Left ventricle myocardium inferior (tissue), 1 donor: Measurements from ENCODE around the gene TCF4. TPM values are rescaled to one million over a fixed set of nuclear protein-coding genes. Genes with fewer than 3 reads are reported as not detected.

Experiments used
- DNase-seq: peaks from one replicate; pipeline ENCODE4 v3.0.0-alpha.2; 2020
- H3K27ac ChIP-seq: fragments of 200-600 bp; replicated peaks from 2 replicates; pipeline ENCODE4 v1.8.0; 2021
- H3K27me3 ChIP-seq: fragments of 200-600 bp; 2 replicates; pipeline ENCODE4 v1.8.0; 2021; ENCODE audit warnings: low read depth
- H3K36me3 ChIP-seq: fragments of 200-600 bp; 2 replicates; pipeline ENCODE4 v1.8.0; 2021
- H3K4me1 ChIP-seq: fragments of 200-600 bp; 2 replicates; pipeline ENCODE4 v1.8.0; 2021
- H3K4me3 ChIP-seq: fragments of 200-600 bp; 2 replicates; pipeline ENCODE4 v1.8.0; 2021; ENCODE audit warnings: mild to moderate bottlenecking, moderate library complexity
- H3K9me3 ChIP-seq: fragments of 200-600 bp; replicated peaks from 2 replicates; pipeline ENCODE4 v1.8.0; 2021
- intact Hi-C: fragments of 100-400 bp; cut with micrococcal nuclease; formaldehyde crosslinking; loops from one replicate; pipeline ENCODE4 v1.11.0; 2022
- total RNA-seq: library from RNA; stranded (reverse); fragmentation: NEBNext Ultra II Directional; extraction: Animal tissue kit (Norgen Biotek cat#: 25700); gene quantifications from one replicate; pipeline ENCODE4 v1.2.1, GENCODE V29; 2021
- TF ChIP-seq, protein P1 (sequence below): fragments of 200-600 bp; IDR thresholded peaks from 2 replicates; pipeline ENCODE4 v1.8.0; 2021; ENCODE audit warnings: antibody characterized with exemption, mild to moderate bottlenecking, borderline replicate concordance
- donor health status: DM: no; HTN: yes; CAD: no; lungs with severe emphysema.

The TCF4 gene
- total RNA-seq, 1 donor from 2014 or later, result 58.9 TPM

GRCh38 chr18:55413474-55413873 is 174.5 kb downstream of the TCF4 start:
- no peaks in the 10 kb centered on the region for H3K36me3 ChIP-seq
- intact Hi-C loops, result loop anchor here (10.0 kb wide), 1 partner anchor 1161 kb away; no protein-coding TSS in a partner anchor
- H3K9me3 ChIP-seq, result no peaks in the 10 kb centered on the region
- no peak for DNase-seq
- H3K4me3 ChIP-seq, result no peak overlapping the region
- H3K27ac ChIP-seq, result peak overlapping the region; percentile 53
- TF ChIP-seq, protein P1, sequence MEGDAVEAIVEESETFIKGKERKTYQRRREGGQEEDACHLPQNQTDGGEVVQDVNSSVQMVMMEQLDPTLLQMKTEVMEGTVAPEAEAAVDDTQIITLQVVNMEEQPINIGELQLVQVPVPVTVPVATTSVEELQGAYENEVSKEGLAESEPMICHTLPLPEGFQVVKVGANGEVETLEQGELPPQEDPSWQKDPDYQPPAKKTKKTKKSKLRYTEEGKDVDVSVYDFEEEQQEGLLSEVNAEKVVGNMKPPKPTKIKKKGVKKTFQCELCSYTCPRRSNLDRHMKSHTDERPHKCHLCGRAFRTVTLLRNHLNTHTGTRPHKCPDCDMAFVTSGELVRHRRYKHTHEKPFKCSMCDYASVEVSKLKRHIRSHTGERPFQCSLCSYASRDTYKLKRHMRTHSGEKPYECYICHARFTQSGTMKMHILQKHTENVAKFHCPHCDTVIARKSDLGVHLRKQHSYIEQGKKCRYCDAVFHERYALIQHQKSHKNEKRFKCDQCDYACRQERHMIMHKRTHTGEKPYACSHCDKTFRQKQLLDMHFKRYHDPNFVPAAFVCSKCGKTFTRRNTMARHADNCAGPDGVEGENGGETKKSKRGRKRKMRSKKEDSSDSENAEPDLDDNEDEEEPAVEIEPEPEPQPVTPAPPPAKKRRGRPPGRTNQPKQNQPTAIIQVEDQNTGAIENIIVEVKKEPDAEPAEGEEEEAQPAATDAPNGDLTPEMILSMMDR, result no peak
- H3K27me3 ChIP-seq, result no peaks in the 10 kb centered on the region
- H3K4me1 ChIP-seq, result peaks cover 42% of the 10 kb centered on the region

DNA sequence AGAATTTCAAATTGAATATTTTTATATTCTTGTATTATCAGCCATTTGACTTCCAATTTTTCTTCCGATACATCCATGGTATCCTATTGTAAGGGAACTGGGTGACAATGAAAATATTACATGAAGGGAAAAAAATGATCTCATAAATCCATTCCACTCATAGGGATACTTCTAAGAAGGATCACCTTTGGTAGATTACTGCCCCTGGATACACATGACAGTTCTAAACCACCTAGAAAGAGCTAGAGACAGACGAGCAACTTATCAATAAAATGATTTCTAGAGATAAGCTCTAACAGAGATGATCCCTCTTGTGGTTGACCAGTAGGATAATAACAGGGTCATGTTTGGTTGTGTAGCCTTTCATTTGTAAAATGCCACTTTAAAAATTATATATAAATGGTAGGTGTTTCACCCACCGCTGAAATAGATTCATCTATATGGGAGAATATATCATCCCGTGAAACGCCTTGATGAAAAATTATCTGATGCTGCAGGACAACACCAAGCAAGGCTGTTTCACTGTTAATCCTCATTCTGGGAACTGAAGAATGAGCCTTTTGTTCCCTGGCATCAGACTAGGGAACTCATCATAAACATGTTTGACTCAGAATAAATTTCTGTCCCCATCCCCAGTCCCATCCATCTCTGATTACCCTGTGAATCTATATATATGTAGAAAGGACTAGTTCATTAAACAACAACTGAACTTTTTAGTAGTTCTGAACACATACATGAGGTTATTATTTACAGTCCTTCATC is 180.0 kb downstream of the TCF4 start:
- no peaks in the 10 kb centered on the region for H3K9me3 ChIP-seq
- H3K36me3 ChIP-seq, result no peaks in the 10 kb centered on the region
- peak overlapping the region; percentile 7 for H3K27ac ChIP-seq
- intact Hi-C loops, result loop anchor here (10.0 kb wide), 2 partner anchors 63 to 173 kb away; no protein-coding TSS in a partner anchor
- H3K27me3 ChIP-seq, result no peaks in the 10 kb centered on the region
- TF ChIP-seq, protein P1, result no peak
- H3K4me1 ChIP-seq, result peaks cover 32% of the 10 kb centered on the region
- H3K4me3 ChIP-seq, result no peak overlapping the region
- DNase-seq, result no peak

DNA sequence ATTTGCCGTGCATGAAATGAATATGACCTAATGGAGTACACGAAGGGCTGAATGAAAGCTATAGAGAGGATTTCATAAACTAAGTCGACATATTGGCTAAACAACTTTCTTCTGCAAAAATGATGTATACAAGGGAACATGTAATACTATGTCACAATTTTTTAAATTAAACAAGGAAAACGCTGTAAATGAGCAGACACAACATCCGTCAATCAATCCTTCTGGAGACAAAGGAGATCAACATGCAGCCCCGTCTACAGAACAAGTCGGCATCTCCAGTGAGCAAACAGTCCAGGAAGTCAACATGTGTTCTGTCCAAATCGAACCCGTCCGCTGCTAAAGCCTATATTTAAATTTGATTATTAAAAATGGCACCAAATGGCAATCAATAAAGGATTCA is 180.8 kb downstream of the TCF4 start:
- H3K27me3 ChIP-seq, result no peaks in the 10 kb centered on the region
- intact Hi-C loops, result loop anchor here (10.0 kb wide), 2 partner anchors 62 to 172 kb away; no protein-coding TSS in a partner anchor
- H3K4me1 ChIP-seq, result peaks cover 36% of the 10 kb centered on the region
- H3K9me3 ChIP-seq, result no peaks in the 10 kb centered on the region
- no peak for DNase-seq
- H3K36me3 ChIP-seq, result no peaks in the 10 kb centered on the region
- TF ChIP-seq, protein P1, result no peak
- peak overlapping the region; percentile 81 for H3K27ac ChIP-seq
- no peak overlapping the region for H3K4me3 ChIP-seq

GRCh38 chr18:55406451-55406991 is 181.5 kb downstream of the TCF4 start:
- no peaks in the 10 kb centered on the region for H3K36me3 ChIP-seq
- H3K4me3 ChIP-seq, result no peak overlapping the region
- DNase-seq, result no peak
- H3K4me1 ChIP-seq, result peaks cover 43% of the 10 kb centered on the region
- intact Hi-C loops, result loop anchor here (10.0 kb wide), 2 partner anchors 62 to 172 kb away; no protein-coding TSS in a partner anchor
- TF ChIP-seq, protein P1, result no peak
- no peaks in the 10 kb centered on the region for H3K9me3 ChIP-seq
- H3K27me3 ChIP-seq, result no peaks in the 10 kb centered on the region
- H3K27ac ChIP-seq, result peak overlapping the region; percentile 81

DNA sequence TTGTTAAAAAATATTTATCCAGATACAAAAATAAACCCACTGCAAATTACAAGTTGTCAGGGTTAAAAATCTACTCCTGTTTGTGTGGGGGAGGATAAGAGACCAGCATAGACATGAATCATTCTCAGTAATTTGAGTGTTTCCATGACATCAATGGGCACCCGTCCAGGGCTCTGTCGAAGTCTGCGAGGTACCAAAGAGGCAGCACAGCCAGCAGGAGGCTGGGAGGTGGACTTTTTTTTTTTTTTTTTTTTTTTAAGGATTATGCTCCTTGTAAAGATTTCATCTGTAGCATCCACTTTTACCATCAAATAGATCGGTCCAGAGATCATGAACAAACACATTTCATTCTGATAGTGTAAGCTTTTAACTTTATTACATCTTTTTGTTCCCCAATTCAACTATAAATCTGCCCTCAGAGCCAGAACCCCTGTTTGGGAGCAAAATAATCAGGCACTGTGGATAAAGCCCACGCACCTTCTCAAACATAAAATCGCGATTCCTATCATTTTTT is 182.0 kb downstream of the TCF4 start:
- no peaks in the 10 kb centered on the region for H3K36me3 ChIP-seq
- H3K9me3 ChIP-seq, result no peaks in the 10 kb centered on the region
- H3K27me3 ChIP-seq, result no peaks in the 10 kb centered on the region
- peak; percentile 87 for DNase-seq
- TF ChIP-seq, protein P1, result peak; percentile 42
- H3K4me3 ChIP-seq, result peak overlapping the region; percentile 24
- peaks cover 49% of the 10 kb centered on the region for H3K4me1 ChIP-seq
- peak overlapping the region; percentile 81 for H3K27ac ChIP-seq
- intact Hi-C loops, result loop anchor here (10.0 kb wide), 2 partner anchors 61 to 171 kb away; no protein-coding TSS in a partner anchor
